Measurements from ENCODE around the gene KCTD1.

Gene KCTD1

GRCh38 chr18:26479065-26479680 lies 69.2 kb downstream of the KCTD1 start:
- DNase-seq: no peak

GRCh38 chr18:26477828-26478466 lies 70.4 kb downstream of the KCTD1 start:
- DNase-seq: no peak

DNA sequence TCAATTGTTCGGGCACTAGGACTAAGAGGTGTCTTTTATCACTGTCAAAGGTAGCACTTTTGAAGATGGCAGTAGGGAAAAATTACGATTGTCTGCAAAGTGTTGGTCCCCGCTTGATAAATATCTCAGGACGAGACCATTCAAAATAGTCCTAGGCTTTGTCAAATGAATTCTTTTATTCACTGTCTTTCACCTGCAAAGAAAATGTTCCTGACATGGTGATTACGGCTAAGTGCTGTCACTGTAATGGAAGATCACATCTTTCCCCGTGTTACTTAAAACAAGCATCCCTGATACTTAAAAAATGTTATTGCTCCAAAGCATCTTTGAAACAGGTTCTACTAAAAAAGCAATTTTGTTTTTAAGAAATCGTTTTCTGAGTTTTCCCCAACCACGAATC lies 71.7 kb downstream of the KCTD1 start:
- DNase-seq: no peak

- DNase-seq: no peak
These were observed 73.8 kb downstream of the KCTD1 start for GRCh38 chr18:26474542-26474941.

GRCh38 chr18:26473672-26474071 lies 74.7 kb downstream of the KCTD1 start:
- DNase-seq: no peak

GRCh38 chr18:26471826-26472225 lies 76.5 kb downstream of the KCTD1 start:
- DNase-seq: no peak

- DNase-seq: no peak
These were observed 77.3 kb downstream of the KCTD1 start for GRCh38 chr18:26471027-26471426.

GRCh38 chr18:26470011-26470637 lies 78.2 kb downstream of the KCTD1 start:
- DNase-seq: no peak

GRCh38 chr18:26468931-26469340 lies 79.4 kb downstream of the KCTD1 start:
- peak; percentile 51 for DNase-seq

DNA sequence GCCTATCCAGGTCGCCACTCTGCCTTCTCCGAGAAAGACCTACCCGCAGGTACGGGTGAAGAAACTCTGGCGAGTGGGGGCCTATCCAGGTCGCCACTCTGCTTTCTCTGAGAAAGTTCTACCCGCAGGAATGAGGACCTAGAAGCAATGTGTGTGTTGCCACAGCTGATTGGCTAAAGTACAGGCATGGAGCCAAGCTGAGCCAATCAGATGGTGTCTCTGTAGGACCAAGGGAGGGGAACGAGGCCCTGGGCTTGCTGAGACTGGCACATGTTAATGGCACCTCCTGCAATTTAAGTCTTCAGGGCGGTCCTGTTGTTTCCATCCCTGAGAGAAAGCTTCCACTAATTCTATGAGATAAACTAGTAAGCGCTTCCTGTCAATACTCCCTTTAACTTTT lies 82.3 kb downstream of the KCTD1 start:
- DNase-seq: no peak

DNA sequence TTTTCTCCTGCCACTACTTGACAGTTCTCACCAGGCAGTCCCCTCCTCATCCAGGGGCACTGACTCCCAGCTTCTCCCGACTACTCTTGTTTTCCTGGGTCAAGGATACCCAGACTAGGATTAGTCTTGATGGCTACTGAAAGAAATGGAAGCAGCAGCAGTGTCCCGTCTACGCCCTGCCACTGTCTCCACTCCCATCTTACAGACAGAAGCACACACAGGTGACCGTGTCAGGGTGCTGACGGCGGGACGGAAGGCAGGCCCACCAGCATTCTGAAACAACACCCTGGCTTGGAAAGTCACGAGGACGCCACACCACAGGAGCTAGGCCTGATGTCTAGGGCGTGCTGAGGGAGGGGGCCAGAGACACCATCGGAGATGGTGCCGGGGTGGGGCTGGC lies 82.9 kb downstream of the KCTD1 start:
- DNase-seq: no peak

DNA sequence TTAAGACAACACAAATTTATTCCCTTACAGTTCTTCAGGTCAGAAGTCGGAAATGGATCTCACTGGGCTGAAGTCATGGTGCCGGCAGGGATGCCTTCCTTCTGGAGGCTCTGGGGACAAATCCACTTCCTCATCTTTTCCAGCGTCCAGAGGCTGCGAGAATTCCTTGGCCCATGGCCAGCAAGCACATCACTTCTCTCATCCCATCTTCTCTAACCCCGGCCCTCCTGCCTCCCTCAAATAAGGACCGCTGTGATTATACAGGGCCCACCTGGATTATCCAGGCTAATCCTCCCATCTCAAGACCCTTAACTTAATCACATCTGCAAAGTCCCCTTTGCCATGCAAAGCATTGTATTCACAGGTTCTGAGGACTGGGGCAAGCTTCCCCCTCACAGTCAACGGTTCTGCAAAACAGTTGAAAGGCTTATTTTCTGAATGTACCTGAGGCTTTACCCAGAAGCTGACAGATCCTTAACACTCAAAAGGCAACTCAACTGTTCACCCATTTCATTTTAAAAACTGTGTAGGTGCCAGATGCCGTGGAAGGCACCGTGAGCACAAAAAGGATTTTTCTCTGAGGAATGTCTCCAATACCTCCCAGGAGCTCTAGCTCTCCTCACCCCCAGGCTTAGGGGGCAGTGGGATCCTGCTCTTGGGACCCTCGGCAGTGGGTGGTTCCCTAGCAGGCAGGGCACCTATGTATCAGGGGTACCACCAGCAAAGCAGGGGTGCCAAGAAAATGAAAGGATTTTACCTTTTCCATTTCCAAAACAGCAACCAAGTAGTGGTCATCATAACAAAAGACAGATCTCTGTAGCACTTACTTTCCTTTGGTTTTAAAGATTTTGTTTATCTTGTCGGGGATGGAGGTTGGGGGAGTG lies 84.0 kb downstream of the KCTD1 start:
- no peak for DNase-seq

DNA sequence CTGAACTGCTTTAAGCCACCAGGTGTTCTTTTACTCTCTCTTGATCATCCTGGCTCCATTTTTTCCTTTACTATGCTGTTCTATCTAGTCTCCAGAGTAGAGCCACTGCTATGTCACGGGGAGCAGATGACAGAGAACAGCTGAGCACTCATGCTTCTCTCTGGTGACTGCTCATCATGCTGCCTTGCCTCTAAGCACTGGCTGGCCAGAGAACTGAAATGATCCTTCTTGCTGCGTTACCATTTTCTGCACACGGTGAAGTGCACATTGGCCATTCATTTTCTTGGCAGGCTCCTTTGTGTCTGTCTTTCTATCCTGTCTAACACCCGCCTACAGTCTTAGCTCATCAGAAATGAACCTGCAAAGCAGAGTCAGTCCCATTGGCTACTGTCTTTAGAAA lies 86.0 kb downstream of the KCTD1 start:
- DNase-seq: no peak

- DNase-seq: peak; percentile 31
These were observed 86.9 kb downstream of the KCTD1 start for GRCh38 chr18:26461405-26461804.

DNA sequence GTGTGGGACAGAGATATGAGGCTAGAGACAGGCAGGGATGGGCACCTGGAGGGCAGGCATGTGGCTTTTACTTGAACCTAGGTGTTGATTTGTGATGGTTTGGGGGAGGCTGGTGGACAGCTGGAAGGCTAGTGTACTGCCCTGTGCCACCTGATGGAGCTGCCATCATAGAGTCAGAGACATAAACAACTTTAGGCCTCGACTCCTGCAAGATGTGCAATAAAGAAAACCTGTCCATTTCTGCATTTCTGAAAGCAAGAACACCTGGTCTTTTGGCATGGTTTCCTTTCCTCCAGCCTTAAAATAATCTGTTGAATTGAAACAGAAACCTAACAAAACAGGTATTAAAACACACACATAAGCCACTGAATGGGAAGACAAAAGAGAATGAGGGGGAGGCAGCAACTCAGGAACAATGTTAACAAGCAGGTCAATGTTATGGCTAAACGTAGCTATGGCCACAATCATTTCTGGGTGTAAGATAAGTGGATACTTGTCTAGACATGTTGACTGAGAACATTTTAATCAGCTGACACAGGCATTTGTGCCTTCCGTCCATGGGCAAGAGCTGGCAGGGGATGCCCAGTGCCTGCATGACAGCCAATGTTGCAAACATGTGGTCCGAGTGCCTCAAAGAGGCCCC lies 87.8 kb downstream of the KCTD1 start:
- peak; percentile 90 for DNase-seq

- no peak for DNase-seq
These were observed 88.5 kb downstream of the KCTD1 start for GRCh38 chr18:26459884-26460283.

- no peak for DNase-seq
These were observed 89.0 kb downstream of the KCTD1 start for GRCh38 chr18:26459340-26459739.

GRCh38 chr18:26458526-26459232 lies 89.7 kb downstream of the KCTD1 start:
- DNase-seq: no peak

- DNase-seq: no peak
These were observed 90.6 kb downstream of the KCTD1 start for GRCh38 chr18:26457611-26458353.

- no peak for DNase-seq
These were observed 91.2 kb downstream of the KCTD1 start for GRCh38 chr18:26457195-26457594.

DNA sequence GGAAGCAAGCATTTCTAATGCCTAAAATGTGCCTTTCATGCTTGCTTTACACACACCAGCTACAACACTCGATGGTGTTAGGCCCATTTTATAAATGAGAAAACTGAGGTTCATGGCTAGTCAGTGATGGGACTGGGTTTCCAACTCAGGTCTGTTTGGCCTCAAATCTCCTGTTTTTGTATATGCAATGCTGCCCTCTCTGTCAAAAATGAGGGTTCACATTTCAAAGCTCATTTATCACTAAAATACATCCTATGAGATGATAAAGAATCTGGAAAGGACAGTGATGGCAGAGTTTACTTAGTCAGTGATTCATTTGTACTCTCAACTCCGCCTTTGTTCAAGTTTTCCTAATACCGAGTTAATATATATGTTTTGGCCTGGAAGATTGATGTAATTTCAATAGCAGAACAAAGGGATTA lies 92.3 kb downstream of the KCTD1 start:
- peak; percentile 8 for DNase-seq

DNA sequence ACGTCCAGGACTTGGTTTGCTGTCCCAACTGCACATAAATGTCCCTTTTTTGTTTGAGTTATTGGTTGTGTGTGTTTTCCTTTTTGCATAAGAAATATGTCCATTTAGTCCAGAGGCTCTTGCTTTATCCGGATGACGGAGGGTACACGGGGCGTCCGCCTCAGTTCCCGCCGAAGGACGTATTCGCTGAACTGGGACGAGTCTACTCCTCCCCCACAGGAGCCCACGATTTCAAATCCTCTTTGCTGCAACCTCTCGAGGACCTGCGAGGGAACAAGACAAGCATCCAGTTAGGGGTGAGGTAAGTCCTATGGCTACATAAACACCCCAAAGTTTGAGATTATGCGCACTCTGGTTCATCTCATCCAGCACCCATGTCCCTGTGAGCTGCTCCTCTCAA lies 92.7 kb downstream of the KCTD1 start:
- DNase-seq: no peak
